WTC11 (cell line): ENCODE measurements around the gene PRR7. TPM values are rescaled to one million over a fixed set of nuclear protein-coding genes. Genes with fewer than 3 reads are reported as not detected.

Source experiments
- ATAC-seq: fragments of 200-7000 bp; cut with Tn5 transposase; 2 replicates; pipeline ENCODE4 v1.10.0; 2021; ENCODE audit warnings: mild to moderate bottlenecking, moderate library complexity
- CTCF ChIA-PET: fragments of 300-600 bp; sonication (Branson Sonifier 250); formaldehyde crosslinking; loops from one replicate; lab custom pipeline; 2021; ENCODE audit warnings: antibody characterized with exemption; lab: Charles Lee
- POLR2A ChIA-PET: fragments of 350-600 bp; sonication (Branson Sonifier 250); formaldehyde crosslinking; loops from one replicate; lab custom pipeline; 2021; ENCODE audit warnings: antibody characterized with exemption; lab: Charles Lee
- DNase-seq: peaks from one replicate; pipeline ENCODE4 v3.0.0; 2021; ENCODE audit warnings: low spot score
- H3K27ac Mint-ChIP-seq: 2 replicates; pipeline ENCODE4 v1.8.0; 2021; ENCODE audit warnings: mixed read lengths
- H3K27me3 Mint-ChIP-seq: 2 replicates; pipeline ENCODE4 v1.8.0; 2021; ENCODE audit warnings: low read depth, mild to moderate bottlenecking, moderate library complexity, mixed read lengths
- H3K36me3 Mint-ChIP-seq: 2 replicates; pipeline ENCODE4 v1.8.0; 2021; ENCODE audit warnings: mixed read lengths
- H3K4me1 Mint-ChIP-seq: 2 replicates; pipeline ENCODE4 v1.8.0; 2022; ENCODE audit warnings: mixed read lengths
- H3K4me3 Mint-ChIP-seq: 2 replicates; pipeline ENCODE4 v1.8.0; 2021; ENCODE audit warnings: mild to moderate bottlenecking, moderate library complexity, mixed read lengths
- H3K9me3 Mint-ChIP-seq: 2 replicates; pipeline ENCODE4 v1.8.0; 2021; ENCODE audit warnings: mixed read lengths
- CBFB ChIP-seq: sonication (generic); formaldehyde crosslinking; IDR thresholded peaks from 2 replicates; pipeline ENCODE4 v1.8.1; 2022; ENCODE audit warnings: mild to moderate bottlenecking, low read depth, missing genetic modification reagents
- ELF4 ChIP-seq: sonication (generic); formaldehyde crosslinking; IDR thresholded peaks from 2 replicates; pipeline ENCODE4 v1.8.1; 2022; ENCODE audit warnings: low read depth, mild to moderate bottlenecking, moderate library complexity, missing genetic modification reagents
- ESRRA ChIP-seq: sonication (generic); formaldehyde crosslinking; IDR thresholded peaks from 2 replicates; pipeline ENCODE4 v1.8.1; 2022; ENCODE audit warnings: mild to moderate bottlenecking, missing genetic modification reagents, borderline replicate concordance
- MXD4 ChIP-seq: fragments of 250-450 bp; sonication (Bioruptor Pico); IDR thresholded peaks from 2 replicates; pipeline ENCODE4 v1.8.0; 2021; ENCODE audit warnings: mild to moderate bottlenecking, moderate library complexity, borderline replicate concordance
- NFE2L1 ChIP-seq: sonication (generic); formaldehyde crosslinking; IDR thresholded peaks from 2 replicates; pipeline ENCODE4 v1.8.1; 2023; ENCODE audit warnings: missing genetic modification reagents
- NFYB ChIP-seq: sonication (generic); formaldehyde crosslinking; conservative IDR thresholded peaks from 2 replicates; pipeline ENCODE4 v1.8.0; 2022; ENCODE audit warnings: low read depth, missing genetic modification reagents
- OVOL2 ChIP-seq: fragments of 250-450 bp; sonication (Bioruptor Pico); IDR thresholded peaks from 2 replicates; pipeline ENCODE4 v1.9.0; 2021; ENCODE audit warnings: mild to moderate bottlenecking, borderline replicate concordance
- SP1 ChIP-seq: sonication (generic); formaldehyde crosslinking; conservative IDR thresholded peaks from 2 replicates; pipeline ENCODE4 v1.8.1; 2022; ENCODE audit warnings: missing genetic modification reagents
- ZBTB21 ChIP-seq: sonication (generic); formaldehyde crosslinking; IDR thresholded peaks from 2 replicates; pipeline ENCODE4 v1.8.1; 2023; ENCODE audit warnings: mild to moderate bottlenecking, missing genetic modification reagents, borderline replicate concordance
- ZNF317 ChIP-seq: sonication (generic); formaldehyde crosslinking; IDR thresholded peaks from 2 replicates; pipeline ENCODE4 v1.8.1; 2023; ENCODE audit warnings: low read depth, mild to moderate bottlenecking, moderate library complexity, missing genetic modification reagents, borderline replicate concordance
- ZNF423 ChIP-seq: fragments of 250-450 bp; sonication (Bioruptor Pico); IDR thresholded peaks from 2 replicates; pipeline ENCODE4 v2.1.2; 2022; ENCODE audit warnings: mild to moderate bottlenecking, moderate library complexity
- total RNA-seq: library from RNA; stranded (reverse); gene quantifications from 3 replicates; pipeline ENCODE4 v1.2.3, GENCODE V29; 2021
- TF ChIP-seq, protein P1 (sequence below): fragments of 250-450 bp; sonication (Bioruptor Pico); IDR thresholded peaks from 2 replicates; pipeline ENCODE4 v1.9.0; 2021; ENCODE audit warnings: mild to moderate bottlenecking
- TF ChIP-seq, protein P2 (sequence below): sonication (generic); formaldehyde crosslinking; IDR thresholded peaks from 2 replicates; pipeline ENCODE4 v1.8.1; 2022; ENCODE audit warnings: missing genetic modification reagents, borderline replicate concordance
- TF ChIP-seq, protein P3 (sequence below): sonication (generic); formaldehyde crosslinking; IDR thresholded peaks from 2 replicates; pipeline ENCODE4 v1.8.1; 2023; ENCODE audit warnings: mild to moderate bottlenecking, moderate library complexity, missing genetic modification reagents
- TF ChIP-seq, protein P4 (sequence below): fragments of 200-600 bp; IDR thresholded peaks from 2 replicates; pipeline ENCODE4 v1.8.0; 2022; ENCODE audit warnings: antibody characterized with exemption
- TF ChIP-seq, protein P5 (sequence below): sonication (generic); formaldehyde crosslinking; IDR thresholded peaks from 2 replicates; pipeline ENCODE4 v1.8.0; 2022; ENCODE audit warnings: mild to moderate bottlenecking, missing genetic modification reagents
- TF ChIP-seq, protein P6 (sequence below): sonication (generic); formaldehyde crosslinking; IDR thresholded peaks from 2 replicates; pipeline ENCODE4 v1.8.0; 2023; ENCODE audit warnings: missing genetic modification reagents, mild to moderate bottlenecking, borderline replicate concordance
- TF ChIP-seq, protein P7 (sequence below): sonication (generic); formaldehyde crosslinking; conservative IDR thresholded peaks from 2 replicates; pipeline ENCODE4 v1.8.1; 2023; ENCODE audit warnings: mild to moderate bottlenecking, low read depth, missing genetic modification reagents, moderate library complexity

PRR7 gene
- total RNA-seq, 1 experiment from 2014 or later: 13.1 TPM

DNA sequence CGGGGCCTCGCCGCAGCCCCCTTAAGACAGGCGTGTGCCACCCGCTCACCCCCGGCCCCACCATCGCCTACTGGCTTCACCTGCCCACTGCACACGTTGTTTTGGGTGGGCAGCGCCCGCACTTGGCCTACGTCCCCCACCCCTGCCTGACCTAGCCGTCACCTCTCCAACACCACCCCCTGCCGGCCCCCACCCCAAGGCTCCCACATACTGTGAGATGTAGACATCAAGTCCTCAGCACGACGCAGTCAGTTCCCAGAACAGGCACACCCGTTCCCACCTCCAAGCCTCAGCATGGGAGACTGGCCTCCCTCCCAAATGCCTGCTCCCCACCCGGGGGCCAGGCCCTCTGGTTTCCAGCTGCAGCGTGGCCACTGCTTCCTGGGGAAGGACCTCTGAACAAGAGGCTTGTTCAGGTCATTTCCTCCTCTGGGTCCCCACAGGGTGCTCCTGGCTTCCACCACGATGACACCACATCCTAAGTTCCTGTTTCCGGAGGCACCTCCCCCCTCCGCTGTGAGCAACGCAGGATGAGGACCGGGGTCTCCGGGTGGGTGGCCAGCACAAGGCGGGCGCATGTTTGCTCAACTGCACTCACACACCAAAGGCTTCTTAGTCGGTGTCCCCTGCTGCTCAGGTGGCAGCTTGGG lies 15.5 kb downstream of the PRR7 start (continued):
- TF ChIP-seq, protein P1, sequence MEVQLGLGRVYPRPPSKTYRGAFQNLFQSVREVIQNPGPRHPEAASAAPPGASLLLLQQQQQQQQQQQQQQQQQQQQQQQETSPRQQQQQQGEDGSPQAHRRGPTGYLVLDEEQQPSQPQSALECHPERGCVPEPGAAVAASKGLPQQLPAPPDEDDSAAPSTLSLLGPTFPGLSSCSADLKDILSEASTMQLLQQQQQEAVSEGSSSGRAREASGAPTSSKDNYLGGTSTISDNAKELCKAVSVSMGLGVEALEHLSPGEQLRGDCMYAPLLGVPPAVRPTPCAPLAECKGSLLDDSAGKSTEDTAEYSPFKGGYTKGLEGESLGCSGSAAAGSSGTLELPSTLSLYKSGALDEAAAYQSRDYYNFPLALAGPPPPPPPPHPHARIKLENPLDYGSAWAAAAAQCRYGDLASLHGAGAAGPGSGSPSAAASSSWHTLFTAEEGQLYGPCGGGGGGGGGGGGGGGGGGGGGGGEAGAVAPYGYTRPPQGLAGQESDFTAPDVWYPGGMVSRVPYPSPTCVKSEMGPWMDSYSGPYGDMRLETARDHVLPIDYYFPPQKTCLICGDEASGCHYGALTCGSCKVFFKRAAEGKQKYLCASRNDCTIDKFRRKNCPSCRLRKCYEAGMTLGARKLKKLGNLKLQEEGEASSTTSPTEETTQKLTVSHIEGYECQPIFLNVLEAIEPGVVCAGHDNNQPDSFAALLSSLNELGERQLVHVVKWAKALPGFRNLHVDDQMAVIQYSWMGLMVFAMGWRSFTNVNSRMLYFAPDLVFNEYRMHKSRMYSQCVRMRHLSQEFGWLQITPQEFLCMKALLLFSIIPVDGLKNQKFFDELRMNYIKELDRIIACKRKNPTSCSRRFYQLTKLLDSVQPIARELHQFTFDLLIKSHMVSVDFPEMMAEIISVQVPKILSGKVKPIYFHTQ: no peak
- TF ChIP-seq NFE2L1 (CRISPR knock-in tag): no peak
- no peak for TF ChIP-seq CBFB (CRISPR knock-in tag)
- TF ChIP-seq ESRRA (CRISPR knock-in tag): no peak
- no peak for TF ChIP-seq ELF4

DNA sequence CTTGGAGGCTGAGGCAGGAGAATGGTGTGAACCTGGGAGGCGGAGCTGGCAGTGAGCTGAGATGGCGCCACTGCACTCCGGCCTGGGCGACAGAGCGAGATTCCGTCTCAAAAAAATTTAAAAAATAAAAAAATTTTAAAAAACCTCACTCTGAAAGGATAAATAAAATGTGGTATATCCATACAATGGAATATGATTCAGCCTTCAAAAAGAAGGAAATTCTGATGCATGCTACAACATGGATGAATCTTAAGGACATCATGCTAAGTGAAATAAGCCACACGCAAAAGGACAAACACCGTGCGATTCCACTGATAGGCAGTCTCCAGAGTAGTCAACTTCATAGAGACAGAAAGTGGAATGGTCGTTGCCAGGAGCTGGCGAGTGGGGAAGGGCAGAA lies 18.4 kb downstream of the PRR7 start:
- CTCF ChIA-PET: interaction anchor here (1.3 to 1.9 kb wide), 2 partner anchors 8 to 9 kb away, joined by 4 to 6 read pairs; no protein-coding TSS in a partner anchor
- H3K36me3 Mint-ChIP-seq: peaks cover 70% of the 10 kb centered on the region
- TF ChIP-seq MXD4 (CRISPR knock-in tag) (no peak), SP1 (CRISPR knock-in tag) (no peak), OVOL2 (CRISPR knock-in tag) (no peak), ZNF423 (CRISPR knock-in tag) (no peak), ZNF317 (CRISPR knock-in tag) (no peak), NFYB (CRISPR knock-in tag) (no peak), ZBTB21 (CRISPR knock-in tag) (no peak)
- TF ChIP-seq, protein P2, sequence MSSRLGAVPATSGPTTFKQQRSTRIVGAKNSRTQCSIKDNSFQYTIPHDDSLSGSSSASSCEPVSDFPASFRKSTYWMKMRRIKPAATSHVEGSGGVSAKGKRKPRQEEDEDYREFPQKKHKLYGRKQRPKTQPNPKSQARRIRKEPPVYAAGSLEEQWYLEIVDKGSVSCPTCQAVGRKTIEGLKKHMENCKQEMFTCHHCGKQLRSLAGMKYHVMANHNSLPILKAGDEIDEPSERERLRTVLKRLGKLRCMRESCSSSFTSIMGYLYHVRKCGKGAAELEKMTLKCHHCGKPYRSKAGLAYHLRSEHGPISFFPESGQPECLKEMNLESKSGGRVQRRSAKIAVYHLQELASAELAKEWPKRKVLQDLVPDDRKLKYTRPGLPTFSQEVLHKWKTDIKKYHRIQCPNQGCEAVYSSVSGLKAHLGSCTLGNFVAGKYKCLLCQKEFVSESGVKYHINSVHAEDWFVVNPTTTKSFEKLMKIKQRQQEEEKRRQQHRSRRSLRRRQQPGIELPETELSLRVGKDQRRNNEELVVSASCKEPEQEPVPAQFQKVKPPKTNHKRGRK (CRISPR knock-in tag): no peak
- TF ChIP-seq, protein P3, sequence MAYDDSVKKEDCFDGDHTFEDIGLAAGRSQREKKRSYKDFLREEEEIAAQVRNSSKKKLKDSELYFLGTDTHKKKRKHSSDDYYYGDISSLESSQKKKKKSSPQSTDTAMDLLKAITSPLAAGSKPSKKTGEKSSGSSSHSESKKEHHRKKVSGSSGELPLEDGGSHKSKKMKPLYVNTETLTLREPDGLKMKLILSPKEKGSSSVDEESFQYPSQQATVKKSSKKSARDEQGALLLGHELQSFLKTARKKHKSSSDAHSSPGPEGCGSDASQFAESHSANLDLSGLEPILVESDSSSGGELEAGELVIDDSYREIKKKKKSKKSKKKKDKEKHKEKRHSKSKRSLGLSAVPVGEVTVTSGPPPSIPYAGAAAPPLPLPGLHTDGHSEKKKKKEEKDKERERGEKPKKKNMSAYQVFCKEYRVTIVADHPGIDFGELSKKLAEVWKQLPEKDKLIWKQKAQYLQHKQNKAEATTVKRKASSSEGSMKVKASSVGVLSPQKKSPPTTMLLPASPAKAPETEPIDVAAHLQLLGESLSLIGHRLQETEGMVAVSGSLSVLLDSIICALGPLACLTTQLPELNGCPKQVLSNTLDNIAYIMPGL (CRISPR knock-in tag): no peak
- TF ChIP-seq, protein P4, sequence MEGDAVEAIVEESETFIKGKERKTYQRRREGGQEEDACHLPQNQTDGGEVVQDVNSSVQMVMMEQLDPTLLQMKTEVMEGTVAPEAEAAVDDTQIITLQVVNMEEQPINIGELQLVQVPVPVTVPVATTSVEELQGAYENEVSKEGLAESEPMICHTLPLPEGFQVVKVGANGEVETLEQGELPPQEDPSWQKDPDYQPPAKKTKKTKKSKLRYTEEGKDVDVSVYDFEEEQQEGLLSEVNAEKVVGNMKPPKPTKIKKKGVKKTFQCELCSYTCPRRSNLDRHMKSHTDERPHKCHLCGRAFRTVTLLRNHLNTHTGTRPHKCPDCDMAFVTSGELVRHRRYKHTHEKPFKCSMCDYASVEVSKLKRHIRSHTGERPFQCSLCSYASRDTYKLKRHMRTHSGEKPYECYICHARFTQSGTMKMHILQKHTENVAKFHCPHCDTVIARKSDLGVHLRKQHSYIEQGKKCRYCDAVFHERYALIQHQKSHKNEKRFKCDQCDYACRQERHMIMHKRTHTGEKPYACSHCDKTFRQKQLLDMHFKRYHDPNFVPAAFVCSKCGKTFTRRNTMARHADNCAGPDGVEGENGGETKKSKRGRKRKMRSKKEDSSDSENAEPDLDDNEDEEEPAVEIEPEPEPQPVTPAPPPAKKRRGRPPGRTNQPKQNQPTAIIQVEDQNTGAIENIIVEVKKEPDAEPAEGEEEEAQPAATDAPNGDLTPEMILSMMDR: no peak
- TF ChIP-seq, protein P5, sequence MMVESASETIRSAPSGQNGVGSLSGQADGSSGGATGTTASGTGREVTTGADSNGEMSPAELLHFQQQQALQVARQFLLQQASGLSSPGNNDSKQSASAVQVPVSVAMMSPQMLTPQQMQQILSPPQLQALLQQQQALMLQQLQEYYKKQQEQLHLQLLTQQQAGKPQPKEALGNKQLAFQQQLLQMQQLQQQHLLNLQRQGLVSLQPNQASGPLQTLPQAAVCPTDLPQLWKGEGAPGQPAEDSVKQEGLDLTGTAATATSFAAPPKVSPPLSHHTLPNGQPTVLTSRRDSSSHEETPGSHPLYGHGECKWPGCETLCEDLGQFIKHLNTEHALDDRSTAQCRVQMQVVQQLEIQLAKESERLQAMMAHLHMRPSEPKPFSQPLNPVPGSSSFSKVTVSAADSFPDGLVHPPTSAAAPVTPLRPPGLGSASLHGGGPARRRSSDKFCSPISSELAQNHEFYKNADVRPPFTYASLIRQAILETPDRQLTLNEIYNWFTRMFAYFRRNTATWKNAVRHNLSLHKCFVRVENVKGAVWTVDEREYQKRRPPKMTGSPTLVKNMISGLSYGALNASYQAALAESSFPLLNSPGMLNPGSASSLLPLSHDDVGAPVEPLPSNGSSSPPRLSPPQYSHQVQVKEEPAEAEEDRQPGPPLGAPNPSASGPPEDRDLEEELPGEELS (CRISPR knock-in tag): no peak
- TF ChIP-seq, protein P6, sequence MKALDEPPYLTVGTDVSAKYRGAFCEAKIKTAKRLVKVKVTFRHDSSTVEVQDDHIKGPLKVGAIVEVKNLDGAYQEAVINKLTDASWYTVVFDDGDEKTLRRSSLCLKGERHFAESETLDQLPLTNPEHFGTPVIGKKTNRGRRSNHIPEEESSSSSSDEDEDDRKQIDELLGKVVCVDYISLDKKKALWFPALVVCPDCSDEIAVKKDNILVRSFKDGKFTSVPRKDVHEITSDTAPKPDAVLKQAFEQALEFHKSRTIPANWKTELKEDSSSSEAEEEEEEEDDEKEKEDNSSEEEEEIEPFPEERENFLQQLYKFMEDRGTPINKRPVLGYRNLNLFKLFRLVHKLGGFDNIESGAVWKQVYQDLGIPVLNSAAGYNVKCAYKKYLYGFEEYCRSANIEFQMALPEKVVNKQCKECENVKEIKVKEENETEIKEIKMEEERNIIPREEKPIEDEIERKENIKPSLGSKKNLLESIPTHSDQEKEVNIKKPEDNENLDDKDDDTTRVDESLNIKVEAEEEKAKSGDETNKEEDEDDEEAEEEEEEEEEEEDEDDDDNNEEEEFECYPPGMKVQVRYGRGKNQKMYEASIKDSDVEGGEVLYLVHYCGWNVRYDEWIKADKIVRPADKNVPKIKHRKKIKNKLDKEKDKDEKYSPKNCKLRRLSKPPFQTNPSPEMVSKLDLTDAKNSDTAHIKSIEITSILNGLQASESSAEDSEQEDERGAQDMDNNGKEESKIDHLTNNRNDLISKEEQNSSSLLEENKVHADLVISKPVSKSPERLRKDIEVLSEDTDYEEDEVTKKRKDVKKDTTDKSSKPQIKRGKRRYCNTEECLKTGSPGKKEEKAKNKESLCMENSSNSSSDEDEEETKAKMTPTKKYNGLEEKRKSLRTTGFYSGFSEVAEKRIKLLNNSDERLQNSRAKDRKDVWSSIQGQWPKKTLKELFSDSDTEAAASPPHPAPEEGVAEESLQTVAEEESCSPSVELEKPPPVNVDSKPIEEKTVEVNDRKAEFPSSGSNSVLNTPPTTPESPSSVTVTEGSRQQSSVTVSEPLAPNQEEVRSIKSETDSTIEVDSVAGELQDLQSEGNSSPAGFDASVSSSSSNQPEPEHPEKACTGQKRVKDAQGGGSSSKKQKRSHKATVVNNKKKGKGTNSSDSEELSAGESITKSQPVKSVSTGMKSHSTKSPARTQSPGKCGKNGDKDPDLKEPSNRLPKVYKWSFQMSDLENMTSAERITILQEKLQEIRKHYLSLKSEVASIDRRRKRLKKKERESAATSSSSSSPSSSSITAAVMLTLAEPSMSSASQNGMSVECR (CRISPR knock-in tag): no peak
- TF ChIP-seq, protein P7, sequence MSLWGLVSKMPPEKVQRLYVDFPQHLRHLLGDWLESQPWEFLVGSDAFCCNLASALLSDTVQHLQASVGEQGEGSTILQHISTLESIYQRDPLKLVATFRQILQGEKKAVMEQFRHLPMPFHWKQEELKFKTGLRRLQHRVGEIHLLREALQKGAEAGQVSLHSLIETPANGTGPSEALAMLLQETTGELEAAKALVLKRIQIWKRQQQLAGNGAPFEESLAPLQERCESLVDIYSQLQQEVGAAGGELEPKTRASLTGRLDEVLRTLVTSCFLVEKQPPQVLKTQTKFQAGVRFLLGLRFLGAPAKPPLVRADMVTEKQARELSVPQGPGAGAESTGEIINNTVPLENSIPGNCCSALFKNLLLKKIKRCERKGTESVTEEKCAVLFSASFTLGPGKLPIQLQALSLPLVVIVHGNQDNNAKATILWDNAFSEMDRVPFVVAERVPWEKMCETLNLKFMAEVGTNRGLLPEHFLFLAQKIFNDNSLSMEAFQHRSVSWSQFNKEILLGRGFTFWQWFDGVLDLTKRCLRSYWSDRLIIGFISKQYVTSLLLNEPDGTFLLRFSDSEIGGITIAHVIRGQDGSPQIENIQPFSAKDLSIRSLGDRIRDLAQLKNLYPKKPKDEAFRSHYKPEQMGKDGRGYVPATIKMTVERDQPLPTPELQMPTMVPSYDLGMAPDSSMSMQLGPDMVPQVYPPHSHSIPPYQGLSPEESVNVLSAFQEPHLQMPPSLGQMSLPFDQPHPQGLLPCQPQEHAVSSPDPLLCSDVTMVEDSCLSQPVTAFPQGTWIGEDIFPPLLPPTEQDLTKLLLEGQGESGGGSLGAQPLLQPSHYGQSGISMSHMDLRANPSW (CRISPR knock-in tag): no peak

More for the DNA sequence above, 18.4 kb downstream of the PRR7 start:
- peaks cover 10% of the 10 kb centered on the region for H3K9me3 Mint-ChIP-seq
- no peak for ATAC-seq
- H3K27ac Mint-ChIP-seq: no peak overlapping the region
- peaks cover 8% of the 10 kb centered on the region for H3K4me1 Mint-ChIP-seq
- no peaks in the 10 kb centered on the region for H3K27me3 Mint-ChIP-seq
- no peak for DNase-seq
- POLR2A ChIA-PET: no interaction called here
- no peak overlapping the region for H3K4me3 Mint-ChIP-seq
